Osteoblast (primary cell): ENCODE data around the gene AQR. TPM values are rescaled to one million over a fixed set of nuclear protein-coding genes. Genes with fewer than 3 reads are reported as not detected.
"Not testable (repeated sequence)": the region's sequence is repeated elsewhere in the genome, so short reads cannot be mapped to it uniquely, and the experiment has no call there.

ENCODE experiments used
- DNase-seq: peaks from one replicate; pipeline ENCODE4 v3.0.0; 2011; ENCODE audit warnings: low spot score, mixed read lengths; ENCODE audit not compliant: insufficient read length; ENCODE audit errors: missing footprints
- H2AFZ ChIP-seq: 2 replicates; pipeline ENCODE4 v1.6.0; 2011; ENCODE audit warnings: mild to moderate bottlenecking, low read length
- H3K27ac ChIP-seq: 2 replicates; pipeline ENCODE4 v1.5.1; 2011; ENCODE audit warnings: mild to moderate bottlenecking, low read depth, low read length, moderate library complexity
- H3K27me3 ChIP-seq: 2 replicates; pipeline ENCODE4 v1.6.0; 2012; ENCODE audit warnings: mild to moderate bottlenecking, control low read depth, inconsistent platforms, low read length, moderate library complexity; ENCODE audit not compliant: insufficient read depth
- H3K36me3 ChIP-seq: 2 replicates; pipeline ENCODE4 v1.5.1; 2011; ENCODE audit warnings: mild to moderate bottlenecking, low read length, control low read depth, moderate library complexity; ENCODE audit not compliant: insufficient read depth
- H3K4me1 ChIP-seq: 2 replicates; pipeline ENCODE4 v1.5.1; 2011; ENCODE audit warnings: mild to moderate bottlenecking, low read length, control low read depth, moderate library complexity; ENCODE audit not compliant: insufficient read depth
- H3K4me2 ChIP-seq: 2 replicates; pipeline ENCODE4 v1.6.0; 2011; ENCODE audit warnings: mild to moderate bottlenecking, low read length; ENCODE audit not compliant: insufficient read depth
- H3K4me3 ChIP-seq: fragments of 200-600 bp; sonication (generic); 3 replicates; pipeline ENCODE4 v1.5.1; 2012; ENCODE audit warnings: mild to moderate bottlenecking, low read length, inconsistent platforms; ENCODE audit not compliant: insufficient read depth
- H3K79me2 ChIP-seq: 2 replicates; pipeline ENCODE4 v1.6.0; 2012; ENCODE audit warnings: mild to moderate bottlenecking, low read length, control low read depth, inconsistent platforms; ENCODE audit not compliant: insufficient read depth
- H3K9me3 ChIP-seq: 2 replicates; pipeline ENCODE4 v1.5.1; 2011; ENCODE audit warnings: low read depth, low read length, control low read depth
- H4K20me1 ChIP-seq: 2 replicates; pipeline ENCODE4 v1.6.0; 2012; ENCODE audit warnings: mild to moderate bottlenecking, low read length, control low read depth; ENCODE audit not compliant: insufficient read depth
- total RNA-seq: library from RNA; depleted of rRNA; stranded (reverse); fragments of >200 nt; gene quantifications from 2 replicates; pipeline ENCODE4 v1.2.3, GENCODE V29; 2012
- TF ChIP-seq, protein P1 (sequence below): IDR thresholded peaks from 2 replicates; pipeline ENCODE4 v1.5.1; 2011; ENCODE audit warnings: mild to moderate bottlenecking, low read depth, low read length, moderate library complexity; ENCODE audit errors: extremely low read depth

AQR gene
- total RNA-seq, 1 donor: 24.6 TPM

DNA sequence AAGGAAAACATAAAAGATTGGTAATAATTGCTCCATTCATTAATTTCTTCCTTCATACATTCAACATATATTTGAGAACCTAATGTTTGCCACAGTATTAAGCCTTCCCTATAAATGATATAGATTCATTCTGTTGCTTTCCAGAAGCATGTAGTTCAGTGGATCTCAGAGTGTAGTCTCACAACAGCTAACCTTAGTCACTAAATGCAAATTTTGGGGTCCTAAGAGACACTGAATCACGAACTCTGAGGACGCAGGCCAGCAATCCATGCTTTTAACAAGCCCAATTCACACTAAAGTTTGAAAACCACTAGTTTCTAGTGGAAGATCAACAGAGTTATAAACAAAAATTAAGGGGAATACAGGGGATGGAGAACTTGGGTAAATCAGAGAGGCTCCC, 7.2 kb upstream of the AQR start:
- Histone ChIP-seq H3K4me3 (no peak overlapping the region), H2AFZ (no peak overlapping the region), H3K27me3 (no peaks in the 10 kb centered on the region), H3K4me2 (no peak overlapping the region), H3K9me3 (no peaks in the 10 kb centered on the region), H3K36me3 (no peaks in the 10 kb centered on the region), H3K27ac (no peak overlapping the region), H4K20me1 (no peaks in the 10 kb centered on the region), H3K79me2 (peaks cover 2% of the 10 kb centered on the region), H3K4me1 (no peaks in the 10 kb centered on the region)
- TF ChIP-seq, protein P1, sequence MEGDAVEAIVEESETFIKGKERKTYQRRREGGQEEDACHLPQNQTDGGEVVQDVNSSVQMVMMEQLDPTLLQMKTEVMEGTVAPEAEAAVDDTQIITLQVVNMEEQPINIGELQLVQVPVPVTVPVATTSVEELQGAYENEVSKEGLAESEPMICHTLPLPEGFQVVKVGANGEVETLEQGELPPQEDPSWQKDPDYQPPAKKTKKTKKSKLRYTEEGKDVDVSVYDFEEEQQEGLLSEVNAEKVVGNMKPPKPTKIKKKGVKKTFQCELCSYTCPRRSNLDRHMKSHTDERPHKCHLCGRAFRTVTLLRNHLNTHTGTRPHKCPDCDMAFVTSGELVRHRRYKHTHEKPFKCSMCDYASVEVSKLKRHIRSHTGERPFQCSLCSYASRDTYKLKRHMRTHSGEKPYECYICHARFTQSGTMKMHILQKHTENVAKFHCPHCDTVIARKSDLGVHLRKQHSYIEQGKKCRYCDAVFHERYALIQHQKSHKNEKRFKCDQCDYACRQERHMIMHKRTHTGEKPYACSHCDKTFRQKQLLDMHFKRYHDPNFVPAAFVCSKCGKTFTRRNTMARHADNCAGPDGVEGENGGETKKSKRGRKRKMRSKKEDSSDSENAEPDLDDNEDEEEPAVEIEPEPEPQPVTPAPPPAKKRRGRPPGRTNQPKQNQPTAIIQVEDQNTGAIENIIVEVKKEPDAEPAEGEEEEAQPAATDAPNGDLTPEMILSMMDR: no peak
- no peak for DNase-seq

DNA sequence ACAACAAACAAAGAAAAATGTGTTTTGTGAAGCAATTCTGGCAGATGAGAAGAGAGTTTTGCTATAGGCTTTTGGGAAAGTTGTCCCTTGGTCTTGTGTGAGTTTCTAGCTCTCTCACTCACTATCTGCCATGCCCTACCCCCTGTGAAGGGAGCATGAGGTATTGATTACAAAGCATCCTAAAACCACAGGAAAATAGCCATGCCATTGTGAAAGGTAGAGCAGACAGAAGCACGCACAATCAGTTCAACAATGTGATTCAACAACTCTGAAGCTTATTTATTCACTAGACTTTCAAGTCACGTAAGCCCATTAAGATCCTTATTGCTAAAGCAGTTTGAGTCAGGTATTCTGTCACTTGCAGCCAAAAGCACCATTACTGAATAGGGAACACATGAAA, 6.5 kb upstream of the AQR start:
- Histone ChIP-seq H3K27ac (no peak overlapping the region), H3K36me3 (no peaks in the 10 kb centered on the region), H3K4me1 (no peaks in the 10 kb centered on the region), H3K4me3 (no peak overlapping the region), H2AFZ (no peak overlapping the region), H4K20me1 (no peaks in the 10 kb centered on the region), H3K4me2 (no peak overlapping the region), H3K79me2 (no peaks in the 10 kb centered on the region), H3K27me3 (no peaks in the 10 kb centered on the region), H3K9me3 (no peaks in the 10 kb centered on the region)
- no peak for DNase-seq
- TF ChIP-seq, protein P1: no peak

DNA sequence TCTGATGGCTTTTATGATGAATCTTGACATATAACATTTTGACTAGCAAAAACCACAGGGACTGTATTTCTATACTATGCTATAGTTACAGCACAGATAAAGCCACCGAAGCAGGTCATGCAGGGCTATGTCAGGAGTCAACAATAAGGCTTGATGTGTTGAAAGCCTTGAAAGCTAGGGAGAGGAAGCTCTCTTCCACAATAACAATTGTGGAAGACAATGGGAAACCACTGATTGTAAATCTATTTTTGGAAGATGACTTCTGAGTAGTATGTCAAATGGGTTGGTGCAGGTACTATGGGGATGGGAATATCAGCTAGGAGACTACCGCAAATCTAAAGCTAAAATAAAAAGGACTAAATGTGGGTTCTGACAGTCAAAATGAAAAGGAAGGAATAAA, 4.0 kb upstream of the AQR start:
- Histone ChIP-seq H2AFZ (no peak overlapping the region), H4K20me1 (no peaks in the 10 kb centered on the region), H3K36me3 (no peaks in the 10 kb centered on the region), H3K4me1 (peaks cover 8% of the 10 kb centered on the region), H3K27ac (no peak overlapping the region), H3K4me2 (no peak overlapping the region), H3K9me3 (no peaks in the 10 kb centered on the region), H3K4me3 (no peak overlapping the region), H3K79me2 (peaks cover 10% of the 10 kb centered on the region), H3K27me3 (no peaks in the 10 kb centered on the region)
- TF ChIP-seq, protein P1: no peak
- DNase-seq: no peak

GRCh38 chr15:34970098-34970643, 629 bp upstream of the AQR start:
- DNase-seq, H4K20me1 ChIP-seq, H3K27me3 ChIP-seq, H3K9me3 ChIP-seq, H3K36me3 ChIP-seq, H3K4me1 ChIP-seq: not testable (repeated sequence)
- Histone ChIP-seq H3K4me3 (peak overlapping the region; percentile 94), H2AFZ (peak overlapping the region; percentile 100), H3K79me2 (peaks cover 41% of the 10 kb centered on the region), H3K27ac (peak overlapping the region; percentile 37), H3K4me2 (peak overlapping the region; percentile 86)
